Measurements from ENCODE around the gene MED17. TPM values are rescaled to one million over a fixed set of nuclear protein-coding genes. Genes with fewer than 3 reads are reported as not detected.
"Not testable (repeated sequence)": the region's sequence is repeated elsewhere in the genome, so short reads cannot be mapped to it uniquely, and the experiment has no call there.

Gene MED17
- total RNA-seq, 1 experiment from 2014 or later = 29.0 TPM

- Histone ChIP-seq H3K36me3 (no peaks in the 10 kb centered on the region), H3K4me3 (no peak overlapping the region), H3K27me3 (no peaks in the 10 kb centered on the region), H3K9me3 (replicated peaks) (no peaks in the 10 kb centered on the region), H3K4me1 (no peaks in the 10 kb centered on the region), H3K27ac (no peak overlapping the region)
- no peak for DNase-seq
Measured at GRCh38 chr11:93773045-93773477, 11.0 kb upstream of the MED17 start.

- DNase-seq = no peak
- no peaks in the 10 kb centered on the region for H3K9me3 ChIP-seq (replicated peaks)
- H3K4me3 ChIP-seq = no peak overlapping the region
- no peaks in the 10 kb centered on the region for H3K4me1 ChIP-seq
- no peak overlapping the region for H3K27ac ChIP-seq
- H3K36me3 ChIP-seq = no peaks in the 10 kb centered on the region
- H3K27me3 ChIP-seq = no peaks in the 10 kb centered on the region
Measured at GRCh38 chr11:93773601-93774200, 10.4 kb upstream of the MED17 start.

GRCh38 chr11:93774560-93774959 lies 9.5 kb upstream of the MED17 start:
- not testable (repeated sequence) for H3K4me1 ChIP-seq; H3K36me3 ChIP-seq; H3K27ac ChIP-seq; DNase-seq; H3K27me3 ChIP-seq; H3K4me3 ChIP-seq; H3K9me3 ChIP-seq (replicated peaks)

GRCh38 chr11:93775289-93775688 lies 8.8 kb upstream of the MED17 start:
- no peak overlapping the region for H3K27ac ChIP-seq
- no peaks in the 10 kb centered on the region for H3K9me3 ChIP-seq (replicated peaks)
- H3K36me3 ChIP-seq = no peaks in the 10 kb centered on the region
- no peaks in the 10 kb centered on the region for H3K4me1 ChIP-seq
- no peak overlapping the region for H3K4me3 ChIP-seq
- H3K27me3 ChIP-seq = no peaks in the 10 kb centered on the region
- peak in 1 of 2 experiments; percentile 11 for DNase-seq

GRCh38 chr11:93783362-93783761 lies 720 bp upstream of the MED17 start:
- Histone ChIP-seq H3K27me3 (no peaks in the 10 kb centered on the region), H3K9me3 (replicated peaks) (no peaks in the 10 kb centered on the region), H3K27ac (peak overlapping the region; percentile 88; the same call in 1 of the 2 replicates), H3K36me3 (0 out of 2 replicates have a peak, but pooled peaks cover under 1% of the 10 kb centered on the region), H3K4me1 (no peaks in the 10 kb centered on the region), H3K4me3 (peak overlapping the region; percentile 90)
- DNase-seq = peak in 1 of 2 experiments; percentile 0

GRCh38 chr11:93783765-93784144 lies 327 bp upstream of the MED17 start:
- Histone ChIP-seq H3K36me3 (peaks cover 5% of the 10 kb centered on the region), H3K9me3 (replicated peaks) (no peaks in the 10 kb centered on the region), H3K27me3 (no peaks in the 10 kb centered on the region), H3K4me3 (peak overlapping the region; percentile 90), H3K4me1 (no peaks in the 10 kb centered on the region), H3K27ac (peak overlapping the region; percentile 88)
- DNase-seq = no peak

- H3K4me3 ChIP-seq = peak overlapping the region; percentile 90
- peaks cover 14% of the 10 kb centered on the region for H3K36me3 ChIP-seq
- no peaks in the 10 kb centered on the region for H3K4me1 ChIP-seq
- DNase-seq = no peak
- no peaks in the 10 kb centered on the region for H3K27me3 ChIP-seq
- no peaks in the 10 kb centered on the region for H3K9me3 ChIP-seq (replicated peaks)
- peak overlapping the region; percentile 88 for H3K27ac ChIP-seq
Measured at GRCh38 chr11:93784935-93785360, 866 bp downstream of the MED17 start.

GRCh38 chr11:93791493-93791892 lies 7.4 kb downstream of the MED17 start:
- H3K27ac ChIP-seq = no peak overlapping the region
- DNase-seq = no peak
- no peaks in the 10 kb centered on the region for H3K4me1 ChIP-seq
- no peak overlapping the region for H3K4me3 ChIP-seq
- H3K36me3 ChIP-seq = peaks cover 47% of the 10 kb centered on the region
- no peaks in the 10 kb centered on the region for H3K9me3 ChIP-seq (replicated peaks)
- no peaks in the 10 kb centered on the region for H3K27me3 ChIP-seq

- Histone ChIP-seq H3K27me3 (no peaks in the 10 kb centered on the region), H3K27ac (no peak overlapping the region), H3K36me3 (peaks cover 39% of the 10 kb centered on the region), H3K4me3 (no peak overlapping the region), H3K4me1 (no peaks in the 10 kb centered on the region), H3K9me3 (replicated peaks) (no peaks in the 10 kb centered on the region)
- no peak for DNase-seq
Measured at GRCh38 chr11:93796441-93797231, 12.6 kb downstream of the MED17 start.

GRCh38 chr11:93801366-93801765 lies 17.3 kb downstream of the MED17 start:
- H3K27ac ChIP-seq = no peak overlapping the region
- H3K9me3 ChIP-seq (replicated peaks) = no peaks in the 10 kb centered on the region
- H3K36me3 ChIP-seq = peaks cover 36% of the 10 kb centered on the region
- no peaks in the 10 kb centered on the region for H3K4me1 ChIP-seq
- DNase-seq = no peak
- H3K27me3 ChIP-seq = no peaks in the 10 kb centered on the region
- H3K4me3 ChIP-seq = no peak overlapping the region

GRCh38 chr11:93804879-93805278 lies 20.8 kb downstream of the MED17 start:
- Histone ChIP-seq H3K27me3 (no peaks in the 10 kb centered on the region), H3K36me3 (peaks cover 39% of the 10 kb centered on the region), H3K4me1 (no peaks in the 10 kb centered on the region), H3K4me3 (no peak overlapping the region), H3K9me3 (replicated peaks) (no peaks in the 10 kb centered on the region), H3K27ac (no peak overlapping the region)
- no peak for DNase-seq

GRCh38 chr11:93807980-93808379 lies 23.9 kb downstream of the MED17 start:
- Histone ChIP-seq H3K36me3 (peaks cover 43% of the 10 kb centered on the region), H3K27ac (no peak overlapping the region), H3K27me3 (no peaks in the 10 kb centered on the region), H3K4me1 (no peaks in the 10 kb centered on the region), H3K9me3 (replicated peaks) (no peaks in the 10 kb centered on the region), H3K4me3 (no peak overlapping the region)
- DNase-seq = no peak

- Histone ChIP-seq H3K27me3 (no peaks in the 10 kb centered on the region), H3K36me3 (peaks cover 35% of the 10 kb centered on the region), H3K4me3 (no peak overlapping the region), H3K4me1 (no peaks in the 10 kb centered on the region), H3K9me3 (replicated peaks) (no peaks in the 10 kb centered on the region), H3K27ac (no peak overlapping the region)
- no peak for DNase-seq
Measured at GRCh38 chr11:93813974-93814373, 29.9 kb downstream of the MED17 start.

- no peak for DNase-seq
- Histone ChIP-seq H3K4me1 (no peaks in the 10 kb centered on the region), H3K27me3 (no peaks in the 10 kb centered on the region), H3K27ac (no peak overlapping the region), H3K36me3 (peaks cover 32% of the 10 kb centered on the region), H3K4me3 (no peak overlapping the region), H3K9me3 (replicated peaks) (no peaks in the 10 kb centered on the region)
Measured at GRCh38 chr11:93814966-93815633, 31.0 kb downstream of the MED17 start.
